Endodermal cell (in vitro differentiated cells): ENCODE results near the gene FMNL2. TPM values are rescaled to one million over a fixed set of nuclear protein-coding genes. Genes with fewer than 3 reads are reported as not detected.

ENCODE experiments used
- DNase-seq: peaks from one replicate; pipeline ENCODE4 v3.0.0-alpha.2; 2017
- H3K27ac ChIP-seq: 2 replicates; pipeline ENCODE4 v1.5.1; 2013; ENCODE audit warnings: mild to moderate bottlenecking, low read depth, low read length, moderate library complexity
- H3K27me3 ChIP-seq: 2 replicates; pipeline ENCODE4 v1.6.1; 2013; ENCODE audit warnings: mild to moderate bottlenecking, low read length, moderate library complexity; ENCODE audit not compliant: insufficient read depth, control insufficient read depth, poor library complexity, severe bottlenecking
- H3K36me3 ChIP-seq: 2 replicates; pipeline ENCODE4 v1.7.0; 2013; ENCODE audit warnings: mild to moderate bottlenecking, low read length, moderate library complexity; ENCODE audit not compliant: control insufficient read depth, insufficient read depth
- H3K4me1 ChIP-seq: one replicate; pipeline ENCODE4 v1.7.0; 2013; ENCODE audit warnings: low read length; ENCODE audit not compliant: control insufficient read depth, insufficient read depth
- H3K4me3 ChIP-seq: 2 replicates; pipeline ENCODE4 v1.5.1; 2013; ENCODE audit warnings: mild to moderate bottlenecking, low read length, moderate library complexity
- H3K9ac ChIP-seq: 2 replicates; pipeline ENCODE4 v1.6.1; 2013; ENCODE audit warnings: mild to moderate bottlenecking, low read length, moderate library complexity; ENCODE audit not compliant: poor library complexity, severe bottlenecking; ENCODE audit errors: extremely low read depth
- H3K9me3 ChIP-seq: 2 replicates; pipeline ENCODE4 v1.6.1; 2013; ENCODE audit warnings: mild to moderate bottlenecking, low read length, moderate library complexity; ENCODE audit not compliant: control insufficient read depth
- H3K27ac Mint-ChIP-seq: 2 replicates; pipeline ENCODE4 v1.8.0; 2020; ENCODE audit warnings: mixed read lengths
- H3K27me3 Mint-ChIP-seq: 2 replicates; pipeline ENCODE4 v1.8.0; 2021; ENCODE audit warnings: mild to moderate bottlenecking, mixed read lengths; ENCODE audit not compliant: insufficient read depth
- H3K36me3 Mint-ChIP-seq: 2 replicates; pipeline ENCODE4 v1.8.0; 2020; ENCODE audit warnings: low read depth, mixed read lengths
- H3K4me1 Mint-ChIP-seq: 2 replicates; pipeline ENCODE4 v1.8.0; 2020; ENCODE audit warnings: mixed read lengths
- H3K4me3 Mint-ChIP-seq: 2 replicates; pipeline ENCODE4 v1.8.0; 2020; ENCODE audit warnings: mild to moderate bottlenecking, moderate library complexity, mixed read lengths
- H3K9me3 Mint-ChIP-seq: 2 replicates; pipeline ENCODE4 v1.8.0; 2020; ENCODE audit warnings: mild to moderate bottlenecking, mixed read lengths
- CTCF ChIP-seq: fragments of 200-600 bp; sonication (generic); conservative IDR thresholded peaks from 2 replicates; pipeline ENCODE4 v1.5.0; 2021; ENCODE audit warnings: antibody characterized with exemption, mild to moderate bottlenecking
- WGBS, 2 experiments: methylation state at CpG; one replicate each; pipeline versions ENCODE4 v1.1.5 to v1.1.7; 2013; ENCODE audit warnings: missing lambda C conversion rate in 2 of 2, mixed read lengths in 1 of 2; ENCODE audit not compliant: insufficient coverage in 1 of 2, insufficient read length in 1 of 2; 5-methylcytosine and 5-hydroxymethylcytosine counted together
- total RNA-seq, 2 donors: library from RNA; stranded (reverse); fragmentation: NEBNext Ultra II Directional in 1 of 2; extraction: Animal tissue kit (Norgen Biotek cat#: 25700) in 1 of 2; gene quantifications; 2 replicates in 1 of 2; 3 replicates in 1 of 2; pipeline ENCODE4 v1.2.1, GENCODE V29; 2021

FMNL2 gene
- total RNA-seq, 2 donors from 2014 or later: 49.4 to 51.8 TPM

- Histone ChIP-seq H3K27ac (no peak overlapping the region), H3K27me3 (no peaks in the 10 kb centered on the region), H3K4me1 (no peaks in the 10 kb centered on the region), H3K4me3 (no peak overlapping the region), H3K36me3 (peaks cover 26% of the 10 kb centered on the region), H3K9me3 (no peaks in the 10 kb centered on the region), H3K9ac (no peak overlapping the region)
- WGBS, 2 experiments: 94 to 100% methylated on average over 4 to 6 of the region's 6 CpGs
- peaks cover 25% of the 10 kb centered on the region for H3K36me3 Mint-ChIP-seq
- DNase-seq: no peak
- no peaks in the 10 kb centered on the region for H3K4me1 Mint-ChIP-seq
- H3K9me3 Mint-ChIP-seq: no peaks in the 10 kb centered on the region
- no peaks in the 10 kb centered on the region for H3K27me3 Mint-ChIP-seq
- no peak overlapping the region for H3K27ac Mint-ChIP-seq
- no peak overlapping the region for H3K4me3 Mint-ChIP-seq
- no peak for TF ChIP-seq CTCF
Observed at GRCh38 chr2:152583512-152584229, 248.7 kb downstream of the FMNL2 start.

- peaks cover 26% of the 10 kb centered on the region for H3K36me3 Mint-ChIP-seq
- no peak overlapping the region for H3K27ac Mint-ChIP-seq
- H3K4me3 ChIP-seq: no peak overlapping the region
- H3K4me1 Mint-ChIP-seq: no peaks in the 10 kb centered on the region
- no peak overlapping the region for H3K9ac ChIP-seq
- H3K9me3 ChIP-seq: no peaks in the 10 kb centered on the region
- H3K4me3 Mint-ChIP-seq: no peak overlapping the region
- no peak for TF ChIP-seq CTCF
- H3K27ac ChIP-seq: no peak overlapping the region
- H3K36me3 ChIP-seq: peaks cover 26% of the 10 kb centered on the region
- no peak for DNase-seq
- WGBS, 2 experiments: 96 to 100% methylated on average over 3 of the region's 3 CpGs
- no peaks in the 10 kb centered on the region for H3K4me1 ChIP-seq
- H3K9me3 Mint-ChIP-seq: no peaks in the 10 kb centered on the region
- H3K27me3 ChIP-seq: no peaks in the 10 kb centered on the region
- H3K27me3 Mint-ChIP-seq: no peaks in the 10 kb centered on the region
Observed at GRCh38 chr2:152584301-152584700, 249.3 kb downstream of the FMNL2 start.

GRCh38 chr2:152585830-152586484 lies 251.0 kb downstream of the FMNL2 start:
- Histone ChIP-seq H3K4me1 (no peaks in the 10 kb centered on the region), H3K36me3 (peaks cover 22% of the 10 kb centered on the region), H3K9me3 (no peaks in the 10 kb centered on the region), H3K9ac (no peak overlapping the region), H3K4me3 (no peak overlapping the region), H3K27me3 (no peaks in the 10 kb centered on the region), H3K27ac (no peak overlapping the region)
- Mint-ChIP-seq H3K36me3 (peaks cover 30% of the 10 kb centered on the region), H3K9me3 (no peaks in the 10 kb centered on the region), H3K4me1 (no peaks in the 10 kb centered on the region), H3K4me3 (no peak overlapping the region), H3K27me3 (no peaks in the 10 kb centered on the region), H3K27ac (no peak overlapping the region)
- no peak for TF ChIP-seq CTCF
- DNase-seq: no peak
- WGBS, 2 experiments: 94 to 100% methylated on average over 3 of the region's 3 CpGs
